ENCODE data around the gene GPBP1L1.

The GPBP1L1 gene

GRCh38 chr1:45585496-45586075 is 100.7 kb downstream of the GPBP1L1 start:
- H3K36me3 Mint-ChIP-seq (ENCODE audit: low read depth): peaks cover under 1% of the 10 kb centered on the region
- no peaks in the 10 kb centered on the region for H3K9me3 Mint-ChIP-seq
- peaks cover 23% of the 10 kb centered on the region for H3K4me1 Mint-ChIP-seq
- no peaks in the 10 kb centered on the region for H3K27me3 Mint-ChIP-seq (ENCODE audit: low read depth)
- peak overlapping the region; percentile 93 to 96 (median 96) for H3K4me3 Mint-ChIP-seq
- TF ChIP-seq CTCF (IDR thresholded peaks at IDR 0.05; ENCODE audit: unreplicated experiment in 3 of 3): no peak
- peak overlapping the region; percentile 84 to 98 (median 96) for H3K27ac Mint-ChIP-seq

- Mint-ChIP-seq H3K27ac (peak overlapping the region; percentile 84 to 98 (median 96)), H3K4me3 (peak overlapping the region; percentile 93 to 96 (median 96)), H3K36me3 (ENCODE audit: low read depth) (no peaks in the 10 kb centered on the region), H3K9me3 (no peaks in the 10 kb centered on the region), H3K27me3 (ENCODE audit: low read depth) (no peaks in the 10 kb centered on the region), H3K4me1 (peaks cover 23% of the 10 kb centered on the region)
- no peak for TF ChIP-seq CTCF (IDR thresholded peaks at IDR 0.05; ENCODE audit: unreplicated experiment in 3 of 3)
Observed at GRCh38 chr1:45585110-45585426, 101.3 kb downstream of the GPBP1L1 start.

GRCh38 chr1:45584351-45585109 is 101.8 kb downstream of the GPBP1L1 start:
- Mint-ChIP-seq H3K9me3 (no peaks in the 10 kb centered on the region), H3K36me3 (ENCODE audit: low read depth) (no peaks in the 10 kb centered on the region), H3K4me3 (peak overlapping the region; percentile 93 to 96 (median 96)), H3K27me3 (ENCODE audit: low read depth) (no peaks in the 10 kb centered on the region), H3K4me1 (peaks cover 23% of the 10 kb centered on the region), H3K27ac (peak overlapping the region; percentile 87 to 98 (median 96))
- TF ChIP-seq CTCF (IDR thresholded peaks at IDR 0.05; ENCODE audit: unreplicated experiment in 3 of 3): peak in 1 of 3 experiments; percentile 33

- peak within 1 kb of the TSS; percentile 93 to 96 (median 96) for H3K4me3 Mint-ChIP-seq
Observed at GRCh38 chr1:45583666-45584350, 102.5 kb downstream of the GPBP1L1 start, which contains the start of gene NASP. NASP (plus strand) TSS chr1:45584041; CDS start chr1:45584147, 106 bp downstream.

GRCh38 chr1:45583264-45583665 is 103.1 kb downstream of the GPBP1L1 start:
- no peaks in the 10 kb centered on the region for H3K36me3 Mint-ChIP-seq (ENCODE audit: low read depth)
- H3K27ac Mint-ChIP-seq: peak overlapping the region; percentile 87 to 98 (median 96)

More at GRCh38 chr1:45583666-45584350, 102.5 kb downstream of the GPBP1L1 start, which contains the start of gene NASP:
- Mint-ChIP-seq H3K36me3 (ENCODE audit: low read depth) (no peaks in the 10 kb centered on the region), H3K27me3 (ENCODE audit: low read depth) (no peaks in the 10 kb centered on the region), H3K9me3 (no peaks in the 10 kb centered on the region), H3K4me1 (peaks cover 23% of the 10 kb centered on the region), H3K27ac (peak within 1 kb of the TSS; percentile 87 to 98 (median 96))
- no peak for TF ChIP-seq CTCF (IDR thresholded peaks at IDR 0.05; ENCODE audit: unreplicated experiment in 3 of 3)

More at GRCh38 chr1:45583264-45583665, 103.1 kb downstream of the GPBP1L1 start:
- H3K4me1 Mint-ChIP-seq: peaks cover 23% of the 10 kb centered on the region
- peak overlapping the region; percentile 93 to 96 (median 96) for H3K4me3 Mint-ChIP-seq
- H3K27me3 Mint-ChIP-seq (ENCODE audit: low read depth): no peaks in the 10 kb centered on the region
- no peak for TF ChIP-seq CTCF (IDR thresholded peaks at IDR 0.05; ENCODE audit: unreplicated experiment in 3 of 3)
- H3K9me3 Mint-ChIP-seq: no peaks in the 10 kb centered on the region
